HCT116 (cell line): Measurements from ENCODE around the gene SCGB1A1.

Experiments used
- CEBPB ChIP-seq: IDR thresholded peaks from 2 replicates; pipeline ENCODE4 v1.6.1; 2012; ENCODE audit warnings: low read depth
- EZH2 ChIP-seq: fragments of 200-600 bp; sonication (generic); IDR thresholded peaks from 2 replicates; pipeline ENCODE4 v1.6.1; 2017; ENCODE audit warnings: antibody characterized with exemption, mixed run types
- POLR2A ChIP-seq: IDR thresholded peaks from 2 replicates; pipeline ENCODE4 v1.7.0; 2011; ENCODE audit warnings: borderline replicate concordance; ENCODE audit not compliant: insufficient read depth, insufficient read length; ENCODE audit errors: extremely low read depth
- SIN3A ChIP-seq: IDR thresholded peaks from 2 replicates; pipeline ENCODE4 v1.6.1; 2012; ENCODE audit warnings: low read depth
- YY1 ChIP-seq: IDR thresholded peaks from 2 replicates; pipeline ENCODE4 v1.6.1; 2011; ENCODE audit warnings: low read length, low read depth, moderate library complexity, mild to moderate bottlenecking; ENCODE audit not compliant: insufficient replicate concordance; ENCODE audit errors: extremely low read depth
- TF ChIP-seq, protein P1 (sequence below), 3 experiments: fragments of 200-600 bp in 1 of 3; sonication (generic) in 1 of 3; IDR thresholded peaks in 2 of 3; conservative IDR thresholded peaks in 1 of 3; 2 replicates each; pipeline ENCODE4 v1.5.1; 2012 to 2017; ENCODE audit warnings: low read depth in 2 of 3, low read length in 2 of 3, antibody characterized with exemption in 1 of 3, borderline replicate concordance in 1 of 3, control low read depth in 1 of 3, mild to moderate bottlenecking in 1 of 3, mixed read lengths in 1 of 3, mixed run types in 1 of 3, moderate library complexity in 1 of 3; ENCODE audit not compliant: insufficient read depth in 1 of 3
- TF ChIP-seq, protein P2 (sequence below): IDR thresholded peaks from 2 replicates; pipeline ENCODE4 v1.6.1; 2012

DNA sequence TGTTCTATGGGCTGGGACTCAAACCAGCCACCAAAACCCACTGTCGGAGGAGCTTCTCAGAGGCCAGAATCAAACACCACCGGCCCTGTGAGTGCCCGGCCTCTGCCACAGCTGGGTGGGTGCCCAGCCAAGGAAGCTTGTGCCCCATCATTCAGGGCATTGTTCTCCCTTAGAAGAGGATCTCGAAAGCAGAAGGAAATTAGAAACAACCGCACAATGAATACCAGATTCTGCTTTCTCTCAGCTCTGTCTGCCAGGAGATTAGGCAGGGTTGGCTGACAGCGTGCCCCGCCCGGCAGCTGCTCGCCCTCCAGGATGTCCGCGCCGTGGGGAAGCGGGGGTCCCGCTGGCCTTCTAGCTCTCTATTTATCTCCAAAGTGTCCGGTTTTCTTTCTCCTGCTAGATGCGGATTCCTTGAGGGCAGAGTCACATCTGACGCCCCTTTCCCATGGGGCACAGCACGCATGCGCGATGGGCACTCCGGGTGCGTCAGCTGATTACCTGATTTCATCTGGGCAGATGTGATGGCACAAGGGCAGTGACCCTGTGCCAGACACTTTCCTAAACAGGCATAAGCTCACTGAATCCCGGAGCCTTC lies 25.5 kb downstream of the SCGB1A1 start:
- TF ChIP-seq, protein P1, sequence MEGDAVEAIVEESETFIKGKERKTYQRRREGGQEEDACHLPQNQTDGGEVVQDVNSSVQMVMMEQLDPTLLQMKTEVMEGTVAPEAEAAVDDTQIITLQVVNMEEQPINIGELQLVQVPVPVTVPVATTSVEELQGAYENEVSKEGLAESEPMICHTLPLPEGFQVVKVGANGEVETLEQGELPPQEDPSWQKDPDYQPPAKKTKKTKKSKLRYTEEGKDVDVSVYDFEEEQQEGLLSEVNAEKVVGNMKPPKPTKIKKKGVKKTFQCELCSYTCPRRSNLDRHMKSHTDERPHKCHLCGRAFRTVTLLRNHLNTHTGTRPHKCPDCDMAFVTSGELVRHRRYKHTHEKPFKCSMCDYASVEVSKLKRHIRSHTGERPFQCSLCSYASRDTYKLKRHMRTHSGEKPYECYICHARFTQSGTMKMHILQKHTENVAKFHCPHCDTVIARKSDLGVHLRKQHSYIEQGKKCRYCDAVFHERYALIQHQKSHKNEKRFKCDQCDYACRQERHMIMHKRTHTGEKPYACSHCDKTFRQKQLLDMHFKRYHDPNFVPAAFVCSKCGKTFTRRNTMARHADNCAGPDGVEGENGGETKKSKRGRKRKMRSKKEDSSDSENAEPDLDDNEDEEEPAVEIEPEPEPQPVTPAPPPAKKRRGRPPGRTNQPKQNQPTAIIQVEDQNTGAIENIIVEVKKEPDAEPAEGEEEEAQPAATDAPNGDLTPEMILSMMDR (IDR thresholded peaks at IDR 0.05 in 2 of 3, conservative IDR thresholded peaks at IDR 0.05 in 1 of 3; ENCODE audit: borderline replicate concordance in 1 of 3, insufficient read depth in 1 of 3, low read depth in 2 of 3, low read length in 2 of 3), result no peak
- TF ChIP-seq YY1, result no peak
- no peak for TF ChIP-seq EZH2
- TF ChIP-seq, protein P2, sequence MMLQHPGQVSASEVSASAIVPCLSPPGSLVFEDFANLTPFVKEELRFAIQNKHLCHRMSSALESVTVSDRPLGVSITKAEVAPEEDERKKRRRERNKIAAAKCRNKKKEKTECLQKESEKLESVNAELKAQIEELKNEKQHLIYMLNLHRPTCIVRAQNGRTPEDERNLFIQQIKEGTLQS, result no peak
- TF ChIP-seq POLR2A, result no peak
- no peak for TF ChIP-seq SIN3A
- no peak for TF ChIP-seq CEBPB
